Stimulated activated CD8-positive, alpha-beta memory T cell treated with anti-CD3 and anti-CD28 coated beads, Interleukin-4, amount 100 ng/mL, for 24 hours (primary cell): Measurements from ENCODE around the gene CRTC2.
"Not testable (repeated sequence)": the region's sequence is repeated elsewhere in the genome, so short reads cannot be mapped to it uniquely, and the experiment has no call there.

ENCODE experiments used
- DNase-seq: peaks from one replicate; pipeline ENCODE4 v3.0.0-alpha.2; 2020; ENCODE audit warnings: low read depth

Gene CRTC2

DNA sequence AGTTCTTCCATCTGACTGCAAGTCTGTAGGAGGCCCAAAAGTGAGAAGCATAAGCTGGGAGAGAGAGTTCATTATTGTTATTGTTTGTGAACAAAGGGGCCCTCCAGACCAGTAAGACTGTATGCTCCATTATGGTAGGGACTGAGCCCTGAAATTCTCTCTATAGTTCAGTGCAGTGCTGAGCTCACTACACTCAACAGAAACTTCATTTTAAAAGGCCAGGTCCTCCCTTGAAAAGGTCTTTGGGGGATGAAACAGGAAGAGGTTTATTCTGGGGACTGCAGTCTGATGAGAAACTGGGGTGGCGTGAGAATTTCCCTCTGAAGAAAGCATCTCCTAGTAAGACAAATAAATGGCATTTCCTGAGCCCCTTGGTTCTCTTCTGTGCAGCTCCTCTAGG is 30.2 kb downstream of the CRTC2 start:
- no peak for DNase-seq

DNA sequence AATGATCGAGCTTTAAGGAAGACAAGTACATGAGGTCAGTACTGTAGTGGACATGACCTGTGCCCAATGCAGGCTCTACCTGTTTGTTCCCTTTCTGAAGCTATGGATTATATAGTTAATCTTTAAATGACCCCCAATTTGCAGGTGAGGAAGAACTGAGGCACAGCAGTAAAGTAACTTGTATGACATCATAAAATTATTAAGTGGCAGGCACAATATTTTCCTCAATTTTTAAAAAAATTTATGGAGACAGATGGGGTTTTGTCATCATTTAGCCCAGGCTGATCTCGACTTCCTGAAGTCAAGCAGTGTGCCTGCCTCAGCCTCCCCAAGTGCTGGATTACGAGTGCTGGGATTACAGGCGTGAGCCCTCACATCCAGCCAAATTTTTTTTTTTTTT is 32.0 kb downstream of the CRTC2 start:
- DNase-seq = no peak

GRCh38 chr1:153922972-153923925 is 35.2 kb downstream of the CRTC2 start, which contains the start of gene GATAD2B:
Gene GATAD2B, minus strand, starts transcription at chr1:153922972. Its CDS starts 94,625 bp downstream, at chr1:153828347.
- DNase-seq = peak; percentile 96

DNA sequence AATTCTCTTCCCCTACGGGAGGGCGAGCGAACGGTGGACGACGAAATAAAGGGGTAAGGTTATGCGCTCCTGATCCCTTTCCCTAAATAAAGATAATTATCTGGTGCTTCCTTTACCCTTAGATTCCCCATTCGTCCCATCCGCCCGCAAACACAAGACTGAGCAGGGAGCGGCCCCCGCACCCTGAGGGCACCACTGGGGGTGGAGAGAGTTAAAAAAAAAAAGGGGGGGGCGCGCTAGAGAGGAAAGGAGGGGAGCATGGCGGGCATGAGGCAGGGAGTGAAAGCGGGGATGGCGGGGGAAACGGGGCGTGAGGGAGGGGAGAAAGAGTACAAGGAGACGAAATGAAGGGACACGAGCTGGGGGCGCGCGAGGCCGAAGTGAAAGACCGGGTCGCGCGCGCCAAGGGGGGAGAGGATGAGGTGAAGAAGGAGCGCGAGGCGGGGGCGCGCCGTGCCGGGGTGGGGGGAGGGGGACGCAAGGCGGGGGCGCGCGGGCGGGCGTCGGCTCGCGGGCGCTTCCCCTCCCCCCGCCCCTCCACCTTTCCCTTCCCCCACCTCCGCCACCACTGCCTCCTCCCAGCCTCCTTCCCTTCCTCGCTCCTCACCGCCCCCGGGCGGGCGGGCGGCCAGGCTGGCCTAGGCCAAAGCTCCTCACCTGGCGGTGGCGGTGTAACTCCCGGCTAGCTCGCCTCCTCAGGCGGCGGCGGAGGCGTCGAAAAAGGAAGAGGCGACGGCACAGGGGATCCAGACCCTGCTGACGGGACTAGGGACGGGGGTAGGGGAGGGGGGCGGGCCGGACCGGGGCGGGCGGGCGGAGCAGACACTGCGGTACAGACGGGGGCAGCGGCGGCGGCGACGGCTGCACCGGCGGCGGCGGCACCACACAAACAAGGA is 36.1 kb downstream of the CRTC2 start:
- peak; percentile 51 for DNase-seq

DNA sequence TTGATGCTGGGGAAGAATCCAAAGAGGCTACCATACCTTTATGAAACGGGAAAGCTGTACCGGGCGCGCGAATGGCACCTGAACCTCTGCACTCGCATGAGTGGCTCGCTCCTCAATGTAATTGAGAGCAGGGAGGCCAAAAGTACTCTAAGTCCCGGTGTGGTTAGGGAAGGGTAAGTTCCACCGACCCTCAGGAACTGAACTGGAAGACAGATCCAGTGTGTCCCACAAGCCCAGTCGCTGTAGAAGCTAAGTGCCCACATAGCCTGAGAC is 36.7 kb downstream of the CRTC2 start:
- DNase-seq = no peak

- no peak for DNase-seq
Observed at GRCh38 chr1:153921080-153921802, 37.2 kb downstream of the CRTC2 start.

- no peak for DNase-seq
Observed at GRCh38 chr1:153919876-153920852, 38.2 kb downstream of the CRTC2 start.

- no peak for DNase-seq
Observed at GRCh38 chr1:153916297-153916696, 42.1 kb downstream of the CRTC2 start.

DNA sequence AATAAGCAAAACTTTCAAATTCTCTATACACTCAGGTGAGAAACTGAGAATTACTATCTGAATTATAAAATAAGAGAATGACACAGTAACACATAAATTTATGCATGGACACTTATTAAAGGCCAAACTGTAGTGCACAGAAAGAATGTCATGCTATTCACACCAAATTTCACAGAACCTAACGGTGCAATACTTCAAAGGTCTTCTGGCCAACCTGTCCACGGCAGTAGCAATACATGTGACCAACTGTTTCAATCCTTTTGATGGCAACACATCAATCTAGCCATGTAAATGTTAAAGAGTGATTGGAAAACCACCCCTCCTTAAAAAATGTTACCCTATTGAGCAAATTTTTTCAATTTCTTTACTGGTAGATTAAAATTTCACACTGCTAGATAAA is 46.1 kb downstream of the CRTC2 start:
- DNase-seq = no peak

DNA sequence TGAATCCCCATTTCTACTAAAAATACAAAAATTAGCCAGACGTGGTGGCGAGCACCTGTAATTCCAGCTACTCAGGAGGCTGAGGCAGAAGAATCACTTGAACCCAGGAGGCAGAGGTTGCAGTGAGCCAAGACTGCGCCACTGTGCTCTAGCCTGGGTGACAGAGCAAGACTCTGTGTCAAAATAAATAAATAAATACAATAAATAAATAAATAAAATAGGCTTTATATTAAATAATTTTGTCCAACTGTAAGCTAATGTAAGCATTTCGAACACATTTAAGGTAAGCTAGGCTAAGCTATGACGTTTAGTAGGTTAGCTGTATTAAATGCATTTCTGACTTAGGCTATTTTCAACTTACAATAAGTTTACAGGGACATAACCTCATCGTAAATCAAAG is 47.9 kb downstream of the CRTC2 start:
- not testable (repeated sequence) for DNase-seq

DNA sequence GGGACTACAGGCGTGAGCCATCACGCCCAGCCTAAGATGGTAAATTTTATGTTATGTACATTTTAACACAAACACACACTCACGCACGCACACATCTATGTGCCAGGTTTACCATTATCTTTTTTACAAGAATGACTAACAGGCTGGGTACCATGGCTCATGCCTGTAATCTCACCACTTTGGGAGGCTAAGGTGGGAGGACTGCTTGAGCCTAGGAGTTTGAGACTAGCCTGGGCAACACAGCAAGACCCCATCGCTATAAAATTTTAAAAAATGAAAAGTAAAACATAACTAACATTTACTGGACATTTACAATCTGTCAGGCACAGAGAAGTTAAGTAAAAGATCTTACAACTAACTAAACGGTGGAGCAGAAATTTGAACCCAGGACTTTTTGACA is 50.3 kb downstream of the CRTC2 start:
- no peak for DNase-seq

DNA sequence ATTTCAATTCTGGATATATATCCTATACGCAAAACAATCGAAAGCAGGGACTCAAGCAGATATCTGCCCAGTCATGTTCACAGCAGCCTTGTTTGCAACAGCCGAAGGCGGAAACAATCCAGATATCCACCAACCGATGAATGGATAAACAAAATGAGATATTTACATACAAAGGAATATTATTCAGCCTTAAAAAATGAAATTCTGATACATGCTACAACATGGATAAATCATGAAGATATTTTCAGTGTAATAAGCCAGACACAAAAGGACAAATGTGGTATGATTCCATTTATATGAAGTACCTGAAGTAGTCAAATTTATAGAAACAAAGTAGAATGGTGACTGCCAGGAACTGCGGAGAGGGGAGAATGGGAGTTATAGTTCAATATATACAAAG is 51.3 kb downstream of the CRTC2 start:
- no peak for DNase-seq

GRCh38 chr1:153906396-153906795 is 52.0 kb downstream of the CRTC2 start:
- no peak for DNase-seq

DNA sequence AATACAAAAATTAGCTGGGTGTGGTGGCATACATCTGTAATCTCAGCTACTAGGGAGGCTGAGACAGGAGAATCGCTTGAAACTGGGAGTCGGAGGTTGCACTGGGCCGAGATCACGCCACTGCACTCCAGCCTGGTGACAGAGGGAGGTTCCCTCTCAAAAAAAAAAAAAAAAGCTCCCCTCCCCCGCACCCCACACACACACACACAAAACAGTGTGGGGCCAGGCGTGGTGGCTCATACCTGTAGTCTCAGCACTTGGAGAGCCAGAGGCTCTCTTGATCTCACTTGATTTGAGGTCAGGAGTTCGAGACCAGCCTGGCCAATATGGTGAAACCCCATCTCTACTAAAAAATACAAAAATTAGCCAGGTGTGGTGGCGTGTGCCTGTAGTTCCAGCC is 52.5 kb downstream of the CRTC2 start:
- not testable (repeated sequence) for DNase-seq

DNA sequence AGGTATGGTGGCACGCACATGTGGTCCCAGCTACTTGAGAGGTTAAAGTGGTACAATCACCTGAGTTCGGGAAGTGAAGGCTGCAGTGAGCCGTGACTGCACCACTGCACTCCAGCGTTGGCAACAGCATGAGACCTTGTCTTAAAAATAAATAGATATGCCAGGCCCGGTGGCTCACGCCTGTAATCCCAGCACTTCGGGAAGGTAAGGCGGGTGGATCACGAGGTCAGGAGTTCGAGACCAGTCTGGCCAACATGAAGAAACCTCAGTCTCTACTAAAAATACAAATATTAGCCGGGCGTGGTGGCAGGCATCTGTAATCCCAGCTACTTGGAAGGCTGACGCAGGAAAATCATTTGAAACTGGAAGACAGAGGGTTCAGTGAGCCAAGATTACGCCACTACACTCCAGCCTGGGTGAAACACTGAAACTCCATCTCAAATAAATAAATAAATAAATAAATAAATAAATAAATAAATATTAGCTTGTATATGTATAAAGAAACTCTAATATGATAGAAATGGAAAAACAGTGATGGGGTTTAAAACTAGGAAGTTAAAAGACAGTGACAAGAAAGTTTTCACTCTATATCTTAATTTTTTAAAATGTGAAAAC is 54.5 kb downstream of the CRTC2 start:
- DNase-seq = no peak

GRCh38 chr1:153899509-153899908 is 58.9 kb downstream of the CRTC2 start:
- DNase-seq = no peak
